Measurements from ENCODE around the gene DNAJC3.
"Not testable (repeated sequence)": the region's sequence is repeated elsewhere in the genome, so short reads cannot be mapped to it uniquely, and the experiment has no call there.

The DNAJC3 gene, protein sequence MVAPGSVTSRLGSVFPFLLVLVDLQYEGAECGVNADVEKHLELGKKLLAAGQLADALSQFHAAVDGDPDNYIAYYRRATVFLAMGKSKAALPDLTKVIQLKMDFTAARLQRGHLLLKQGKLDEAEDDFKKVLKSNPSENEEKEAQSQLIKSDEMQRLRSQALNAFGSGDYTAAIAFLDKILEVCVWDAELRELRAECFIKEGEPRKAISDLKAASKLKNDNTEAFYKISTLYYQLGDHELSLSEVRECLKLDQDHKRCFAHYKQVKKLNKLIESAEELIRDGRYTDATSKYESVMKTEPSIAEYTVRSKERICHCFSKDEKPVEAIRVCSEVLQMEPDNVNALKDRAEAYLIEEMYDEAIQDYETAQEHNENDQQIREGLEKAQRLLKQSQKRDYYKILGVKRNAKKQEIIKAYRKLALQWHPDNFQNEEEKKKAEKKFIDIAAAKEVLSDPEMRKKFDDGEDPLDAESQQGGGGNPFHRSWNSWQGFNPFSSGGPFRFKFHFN

DNA sequence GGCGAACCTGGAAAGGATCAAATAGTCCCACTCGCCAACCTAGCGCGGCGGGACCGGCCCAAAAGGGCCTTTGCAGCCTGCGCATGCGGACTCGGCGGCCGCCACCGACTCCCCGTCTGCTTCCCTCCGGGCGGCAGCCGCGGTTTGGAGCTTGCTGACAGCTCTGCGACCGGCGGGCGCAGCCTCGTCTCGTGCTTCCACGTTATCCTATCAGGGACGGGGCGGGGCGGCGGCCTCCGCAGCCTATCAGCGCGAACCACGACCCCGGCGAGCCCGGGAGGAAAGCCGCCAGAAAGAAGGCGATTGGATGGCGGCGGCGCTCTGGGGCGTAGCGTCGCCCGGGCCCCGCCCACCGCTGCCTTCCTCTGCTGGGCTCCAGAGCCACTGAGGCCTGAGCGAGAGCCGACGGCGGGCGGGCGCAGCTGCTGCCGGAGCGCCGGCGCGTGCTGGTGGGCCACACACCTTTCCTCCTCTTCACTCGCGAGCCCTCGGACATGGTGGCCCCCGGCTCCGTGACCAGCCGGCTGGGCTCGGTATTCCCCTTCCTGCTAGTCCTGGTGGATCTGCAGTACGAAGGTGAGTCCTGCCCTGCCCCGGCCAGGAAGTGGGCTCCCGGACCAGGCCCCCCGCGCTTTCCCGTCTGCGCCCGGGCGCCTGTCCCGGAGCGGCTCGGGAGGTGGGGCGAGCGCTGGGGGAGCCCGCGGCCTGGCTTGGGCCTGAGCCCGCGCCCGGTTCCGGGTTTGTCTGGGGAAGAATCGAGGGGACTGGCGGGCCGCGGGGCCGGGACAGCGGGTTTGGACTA lies at the start of gene DNAJC3:
Gene DNAJC3, plus strand, starts transcription at position 378 of the 802 bp plus-strand sequence. Its CDS starts 117 bp downstream, at position 495.
- peak; percentile 93 for DNase-seq

DNA sequence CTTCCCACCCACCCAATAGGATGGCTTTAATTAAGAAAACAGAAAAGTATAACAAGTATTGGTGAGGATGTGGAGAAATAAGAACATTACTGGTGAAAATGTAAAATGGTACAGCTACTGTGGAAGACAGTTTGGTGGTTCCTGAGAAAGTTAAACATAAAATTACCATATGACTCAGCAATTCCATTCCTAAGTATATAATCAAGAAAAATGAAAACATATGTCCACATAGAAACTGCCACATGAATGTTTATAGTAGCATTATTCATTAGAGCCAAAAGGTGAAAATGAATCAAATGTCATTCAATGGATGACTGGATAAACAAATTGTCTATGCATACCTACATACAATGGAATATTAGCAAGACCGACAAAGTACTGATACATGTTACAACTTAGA lies 49.3 kb upstream of the DNAJC3 start:
- no peak for DNase-seq

DNA sequence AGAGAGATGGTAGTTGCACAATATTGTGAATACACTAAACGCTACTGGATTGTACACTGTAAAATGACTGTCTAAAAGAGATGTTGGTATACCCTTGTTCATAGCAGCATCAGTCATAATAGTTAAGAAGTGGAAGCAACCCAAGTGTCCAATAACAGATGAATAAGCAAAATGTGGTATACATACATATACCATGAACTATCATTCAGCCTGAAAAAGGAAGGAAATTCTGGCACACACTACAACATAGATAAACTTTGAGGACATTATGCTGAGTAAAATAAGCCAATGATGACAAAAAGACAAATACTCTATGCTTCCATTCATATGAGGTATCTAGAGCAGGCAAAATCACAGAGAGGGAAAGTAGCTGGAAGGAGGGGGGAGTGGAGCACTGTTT lies 48.5 kb upstream of the DNAJC3 start:
- DNase-seq: no peak

DNA sequence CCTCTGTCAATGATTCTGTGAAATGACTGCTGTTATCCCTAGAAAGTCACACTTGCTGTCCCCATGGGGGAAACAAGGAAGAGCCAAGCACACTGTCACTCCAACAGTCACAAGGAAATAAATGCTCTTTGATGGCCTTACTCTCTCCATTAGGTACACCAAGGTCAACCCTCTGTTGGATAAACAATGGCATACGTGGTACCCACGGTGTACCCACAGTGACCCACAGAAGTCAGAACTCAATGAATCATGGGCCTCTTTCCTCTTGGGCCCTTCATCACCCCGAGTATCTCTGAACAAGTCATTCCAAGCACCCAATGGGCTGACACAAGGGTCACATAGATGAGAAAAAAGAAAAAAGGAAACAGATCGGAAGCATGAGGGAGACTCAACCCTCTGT lies 47.9 kb upstream of the DNAJC3 start:
- DNase-seq: no peak

DNA sequence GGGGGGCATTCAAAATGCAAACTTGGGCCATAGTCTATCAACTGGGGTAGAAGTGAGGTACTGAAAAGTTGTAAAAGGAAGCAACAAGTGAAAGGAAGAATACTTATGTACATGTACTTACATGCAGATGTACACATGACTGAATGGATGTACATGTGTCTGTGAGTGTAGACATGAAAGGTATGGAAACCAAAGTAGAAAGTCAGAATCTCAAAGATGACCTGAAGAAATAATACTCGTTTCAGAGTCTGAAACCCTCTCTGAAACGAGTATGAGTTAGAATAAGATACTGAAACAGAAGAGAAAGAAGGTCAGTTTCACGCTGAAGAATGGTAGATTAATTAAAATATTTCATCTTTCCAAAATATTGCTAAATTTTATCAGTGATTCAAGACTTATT lies 46.3 kb upstream of the DNAJC3 start:
- no peak for DNase-seq

DNA sequence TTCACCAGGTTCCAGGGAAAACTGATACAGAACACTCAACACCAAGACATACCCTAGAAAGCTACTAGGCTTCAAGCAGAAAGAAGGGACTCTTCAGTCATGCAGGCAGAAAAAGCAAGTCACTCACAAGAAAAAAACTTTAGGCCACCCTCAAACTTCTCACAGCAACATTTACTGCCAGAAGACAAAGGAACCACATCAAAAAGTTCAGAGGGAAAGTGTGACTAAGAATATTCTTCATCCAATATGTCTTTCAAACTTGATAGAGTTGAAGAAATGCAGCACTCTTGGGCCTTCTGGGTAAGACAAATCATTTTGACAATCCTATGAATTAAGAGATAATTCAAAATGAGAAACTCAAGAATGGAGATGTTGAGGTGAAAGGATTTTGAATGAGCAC lies 40.1 kb upstream of the DNAJC3 start:
- DNase-seq: no peak

DNA sequence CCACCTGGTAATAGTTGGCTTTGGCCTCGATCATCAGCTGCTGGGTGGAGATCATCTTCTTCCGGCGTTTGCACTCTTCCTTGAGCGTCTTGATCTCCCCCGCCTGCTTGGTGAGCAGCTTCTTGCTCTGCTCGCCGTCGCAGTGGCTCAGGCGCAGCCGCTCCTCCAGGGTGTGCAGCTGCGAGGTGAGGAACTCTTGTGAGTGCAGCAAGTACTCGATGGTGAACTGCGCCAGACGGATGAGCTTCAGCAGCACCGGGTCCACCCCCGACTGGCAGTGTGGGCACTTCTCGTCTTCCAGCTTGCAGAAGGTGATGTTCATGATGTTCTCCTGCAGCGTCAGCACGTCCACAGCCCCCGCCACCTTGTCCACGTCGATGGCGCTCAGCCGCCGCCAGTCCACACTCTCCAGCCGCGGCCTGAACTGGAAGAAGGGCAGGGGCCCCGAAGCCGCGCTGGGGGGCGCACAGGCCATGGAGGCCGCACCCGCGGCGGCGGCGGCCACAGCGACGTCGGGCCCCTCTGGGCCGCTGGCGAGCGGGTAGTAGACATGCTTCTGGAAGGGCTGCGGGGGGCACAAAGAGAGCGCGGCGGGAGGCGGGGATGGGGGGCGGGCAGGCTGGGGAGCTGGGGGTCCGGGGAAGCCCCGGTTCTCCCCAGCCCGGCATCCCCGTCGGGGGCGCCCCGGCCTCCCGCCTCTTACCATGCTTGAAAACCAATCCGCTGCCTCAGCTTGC lies 35.5 kb upstream of the DNAJC3 start:
- DNase-seq: peak; percentile 38

DNA sequence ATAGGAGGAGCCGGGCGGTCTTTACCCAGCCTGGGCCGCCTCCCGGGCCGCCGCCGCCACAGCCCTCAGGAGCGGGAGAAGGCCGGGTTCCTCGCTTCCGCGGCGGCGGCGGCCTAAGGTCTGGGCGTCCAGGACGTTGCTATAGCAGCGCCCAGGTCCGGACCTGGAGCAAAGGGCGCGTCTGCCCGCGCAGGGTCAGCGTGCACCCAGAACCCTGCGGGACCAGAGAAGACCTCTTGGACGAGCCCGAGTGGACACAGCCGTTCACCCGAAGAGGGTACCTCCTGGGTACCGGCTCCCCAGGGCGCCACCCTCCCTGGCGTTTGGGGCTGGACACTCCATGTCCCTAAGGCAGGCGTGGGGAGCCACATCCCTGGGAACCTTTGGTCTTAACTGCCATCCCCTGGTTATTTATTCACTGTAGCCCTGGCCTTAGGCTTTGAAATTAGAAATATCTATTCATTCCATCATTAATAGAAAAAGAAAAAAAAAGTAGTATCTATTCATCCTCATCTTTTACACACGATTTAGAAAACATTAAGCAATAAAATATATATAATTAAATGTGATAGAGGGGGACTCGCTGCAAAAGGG lies 34.8 kb upstream of the DNAJC3 start:
- peak; percentile 54 for DNase-seq

DNA sequence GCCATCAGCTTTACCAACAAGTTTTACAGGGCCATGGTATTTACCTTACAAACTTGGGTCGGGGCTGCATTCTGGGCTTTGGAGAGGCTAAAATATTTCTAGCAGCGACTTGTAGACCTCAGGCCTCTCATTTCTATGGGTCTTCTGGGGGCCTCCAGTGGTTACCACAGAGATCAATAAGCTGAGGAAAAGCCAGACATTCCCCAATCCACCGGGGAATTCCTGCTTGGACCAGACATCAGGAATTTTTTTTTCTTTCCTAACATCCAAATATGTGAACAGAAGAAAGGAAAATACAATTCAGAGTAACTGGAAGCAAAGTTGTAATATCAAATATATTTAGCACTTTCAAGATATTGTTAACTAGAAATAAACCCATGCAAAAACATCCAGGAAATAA lies 33.9 kb upstream of the DNAJC3 start:
- no peak for DNase-seq

DNA sequence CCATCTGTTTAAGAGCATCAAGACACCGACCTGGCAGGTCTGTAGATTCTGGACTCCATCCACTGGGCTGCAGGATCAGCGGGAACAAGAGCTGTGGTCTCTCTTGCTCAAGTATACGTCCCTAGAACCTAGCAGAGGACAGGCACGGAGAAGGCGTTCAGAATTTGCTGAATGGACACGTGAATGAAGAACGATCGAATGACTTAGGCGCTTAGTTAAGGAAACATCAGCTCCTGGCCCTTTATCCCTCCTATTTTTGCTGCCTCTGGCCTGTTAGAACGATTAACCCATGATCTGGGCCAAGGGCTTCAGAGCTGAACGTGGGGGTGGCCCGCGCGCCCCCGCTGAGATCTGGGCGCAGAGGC lies 33.4 kb upstream of the DNAJC3 start:
- peak; percentile 48 for DNase-seq

DNA sequence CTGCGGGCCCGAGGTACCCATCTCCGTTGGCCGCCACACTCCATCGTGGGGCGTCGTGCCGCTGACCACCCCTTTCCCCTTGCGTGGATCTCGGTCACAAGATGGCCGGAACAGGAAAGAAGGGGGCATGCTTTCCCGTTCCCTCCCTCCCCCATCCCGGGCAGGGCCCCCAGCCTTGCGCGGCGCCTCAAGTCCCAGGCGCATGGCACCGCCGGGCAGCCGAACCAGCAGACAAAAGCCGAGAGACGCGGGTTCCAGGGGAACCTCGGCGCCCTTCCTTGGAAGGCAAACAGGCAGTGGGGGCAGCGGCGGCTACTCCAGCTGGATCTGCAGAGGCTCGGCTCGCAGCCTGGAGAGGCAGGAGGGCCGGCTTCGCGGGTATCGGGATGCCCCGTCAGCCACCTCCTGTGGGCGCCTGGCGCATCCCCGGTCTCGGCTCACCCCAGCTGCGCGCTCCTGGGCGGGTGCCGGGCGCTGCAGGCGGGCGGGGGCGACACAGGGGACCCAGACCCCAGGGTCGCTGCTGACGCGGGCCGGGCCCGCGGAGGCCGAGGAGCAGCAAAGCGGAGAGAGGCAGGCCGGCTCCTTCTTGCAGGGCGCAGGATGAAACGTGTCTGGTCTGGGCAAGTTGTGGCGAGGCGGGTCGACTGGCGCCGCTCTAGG lies 32.9 kb upstream of the DNAJC3 start:
- DNase-seq: no peak

DNA sequence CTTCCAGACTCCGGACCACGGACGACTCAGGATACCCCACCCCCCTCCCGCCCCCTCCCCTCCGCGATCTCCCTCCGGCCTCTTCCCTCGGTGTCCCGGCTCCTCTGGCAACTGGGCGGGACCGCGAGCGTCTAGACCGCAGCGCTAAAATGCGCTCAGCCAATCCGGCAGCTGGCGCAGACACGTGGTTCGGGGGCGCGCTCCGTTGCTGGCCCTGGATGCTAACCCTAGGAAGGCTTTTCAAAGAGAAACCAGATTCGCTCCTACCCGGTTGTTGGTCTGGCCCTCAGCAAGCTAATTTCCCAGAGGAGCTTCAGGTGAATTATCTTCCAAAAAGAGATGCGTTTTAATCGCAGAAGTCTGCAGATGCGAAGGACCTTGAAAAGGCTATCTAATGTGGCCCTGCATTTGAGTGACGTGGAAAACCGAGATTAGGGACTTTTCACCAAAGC lies 32.3 kb upstream of the DNAJC3 start, which contains the start of gene DZIP1:
Gene DZIP1, minus strand, starts transcription at position 106 of the 452 bp plus-strand sequence. CDS start 2,677 bp downstream, outside the sequence.
- peak; percentile 77 for DNase-seq

DNA sequence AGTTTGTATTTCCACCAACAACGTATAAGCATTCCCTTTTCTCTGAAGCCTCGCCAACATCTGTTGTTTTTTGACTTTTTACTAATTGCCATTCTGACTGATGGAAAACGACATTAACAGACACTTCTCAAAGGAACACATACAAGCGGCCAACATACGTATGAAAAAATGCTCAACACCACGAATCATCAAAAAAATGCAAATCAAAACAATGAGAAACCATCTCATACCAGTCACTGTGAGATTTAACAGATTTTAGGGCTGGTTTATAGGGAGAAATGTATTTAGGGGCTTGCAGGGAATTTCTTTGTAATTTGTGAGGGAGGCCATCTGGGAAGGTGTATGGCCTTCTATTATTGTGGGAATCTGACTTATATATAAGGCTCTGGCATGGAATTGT lies 29.6 kb upstream of the DNAJC3 start:
- no peak for DNase-seq

DNA sequence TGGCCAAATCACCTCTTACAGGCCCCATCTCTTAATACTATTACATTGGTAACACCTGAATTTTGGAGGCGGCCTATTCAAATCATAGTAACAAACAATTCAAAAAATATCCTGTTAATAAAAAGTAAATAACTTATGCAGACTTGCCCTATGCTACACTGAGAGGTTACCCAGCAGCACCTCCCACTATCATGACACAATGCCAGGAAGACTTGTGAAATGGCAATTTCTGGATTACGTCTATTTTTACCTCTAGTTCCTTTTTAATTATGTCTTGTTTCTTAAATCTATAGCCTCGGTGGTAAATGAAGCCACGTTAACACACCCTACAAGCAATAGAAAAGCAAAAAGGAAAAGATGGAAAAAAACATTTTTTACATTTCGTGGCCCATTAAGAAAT lies 26.2 kb upstream of the DNAJC3 start:
- no peak for DNase-seq

DNA sequence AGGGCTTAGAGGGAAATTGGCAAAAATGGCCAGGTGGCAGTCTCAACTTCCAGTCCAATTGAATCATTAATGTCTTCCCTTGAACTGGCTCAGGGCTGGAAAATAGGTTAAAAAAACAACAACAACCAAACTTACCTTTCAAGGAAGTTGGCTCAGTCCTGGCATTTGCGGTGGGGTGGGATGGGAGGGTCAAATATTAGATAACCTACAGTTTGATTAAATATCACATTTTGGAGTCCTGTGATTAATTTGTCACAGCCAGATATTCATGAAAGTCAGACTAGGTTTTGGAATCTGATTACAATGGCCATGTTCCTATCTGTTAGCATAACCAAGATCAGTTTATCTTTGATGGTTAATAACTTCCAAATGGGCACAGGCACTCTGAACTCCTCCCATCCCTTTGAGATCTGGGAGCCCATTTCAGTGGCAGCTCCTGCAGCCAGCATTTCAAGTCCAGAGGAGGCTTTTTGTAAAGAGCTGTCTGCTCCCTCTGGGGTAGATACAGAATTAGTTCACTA lies 24.6 kb upstream of the DNAJC3 start:
- no peak for DNase-seq

DNA sequence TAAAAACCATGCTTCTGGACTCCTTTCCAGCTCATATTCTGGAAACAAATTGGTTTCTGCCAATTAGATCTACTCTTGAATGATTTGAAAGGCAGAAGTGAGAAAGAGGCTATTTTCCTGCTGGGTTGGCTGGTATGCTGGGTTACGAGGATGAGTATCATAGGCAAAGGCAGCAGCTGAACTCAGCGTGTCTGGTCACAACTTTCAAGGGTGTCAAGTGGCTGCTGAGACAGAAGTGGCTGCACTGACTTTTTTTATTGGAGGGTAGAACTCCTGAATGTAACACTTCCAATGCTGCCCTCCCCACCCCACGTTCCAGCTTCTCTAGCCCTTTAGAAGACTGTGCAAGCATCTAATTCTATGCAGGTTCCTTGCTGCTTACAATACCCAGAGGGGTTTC lies 24.1 kb upstream of the DNAJC3 start:
- peak; percentile 23 for DNase-seq

DNA sequence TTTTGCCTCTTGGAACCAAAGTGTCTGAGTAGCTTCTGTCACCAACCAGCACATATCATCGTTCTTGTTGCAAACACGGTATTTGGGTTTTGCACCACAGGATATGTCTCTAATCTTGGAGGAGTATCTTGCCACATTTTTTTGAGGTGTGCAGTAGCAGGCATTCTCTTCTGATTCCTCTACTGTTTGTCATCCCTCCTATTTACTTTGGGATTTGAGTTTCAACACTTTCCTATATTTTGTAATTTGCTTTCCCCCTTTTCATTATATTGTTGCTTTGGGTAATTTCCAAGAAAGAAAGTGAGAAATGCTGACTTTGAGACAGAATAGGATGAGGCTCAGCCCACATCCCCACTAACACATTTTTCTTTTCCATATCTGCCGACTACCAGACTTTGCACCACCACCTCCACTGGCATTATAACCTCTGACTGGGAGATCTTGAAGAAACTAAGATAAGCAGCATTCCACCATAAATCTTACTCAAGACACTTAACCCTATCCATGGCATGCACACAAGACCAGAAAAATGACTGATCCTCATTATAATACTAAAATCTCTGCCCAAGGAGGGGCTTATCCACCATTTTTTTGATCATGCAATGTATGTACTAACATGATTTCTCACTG lies 20.4 kb upstream of the DNAJC3 start:
- DNase-seq: no peak

DNA sequence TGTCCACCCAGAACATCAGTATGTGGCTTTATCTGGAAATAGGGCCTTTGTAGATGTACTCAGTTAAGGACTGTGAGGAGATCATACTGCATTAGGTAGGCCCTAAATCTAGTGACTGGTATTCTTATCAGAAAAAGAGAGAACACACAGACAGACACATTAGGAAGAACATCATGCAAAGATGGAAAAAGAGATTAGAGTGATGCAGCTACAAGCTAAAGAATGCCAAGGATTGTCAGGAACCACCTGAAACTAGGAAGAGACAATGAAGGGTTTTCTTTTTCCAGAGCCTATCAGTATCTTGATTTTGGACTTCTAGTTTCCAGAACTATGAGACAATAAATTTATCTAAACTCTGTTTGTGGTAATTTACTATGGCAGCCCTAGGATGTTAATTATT lies 17.4 kb upstream of the DNAJC3 start:
- DNase-seq: no peak

DNA sequence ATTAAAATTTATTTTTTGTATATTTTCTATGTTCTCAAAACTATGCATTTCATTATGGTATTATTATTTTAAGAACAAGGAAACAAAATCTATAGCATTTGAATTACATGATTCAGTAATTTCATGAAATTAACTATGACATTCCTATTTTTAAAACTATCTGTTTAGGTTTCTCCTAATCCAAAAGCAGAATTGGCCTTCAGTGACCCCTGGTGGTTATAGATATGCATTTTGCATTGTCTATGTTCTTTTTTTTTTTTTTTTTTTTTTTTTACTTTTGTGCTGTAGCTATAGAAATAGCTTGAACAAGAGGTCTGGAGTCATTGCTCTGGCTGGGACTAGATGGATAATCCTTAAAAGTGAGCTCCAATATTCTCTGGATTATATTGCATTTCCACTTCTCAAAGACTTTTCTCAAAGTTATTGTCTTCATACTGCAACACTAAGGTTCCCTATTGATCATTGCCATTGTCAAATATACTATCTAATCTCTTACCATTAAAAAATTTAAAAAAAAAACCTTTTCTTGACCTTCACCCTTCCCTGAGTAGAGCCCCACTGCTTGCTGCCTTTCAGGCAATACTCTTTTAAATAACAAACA lies 15.9 kb upstream of the DNAJC3 start:
- DNase-seq: peak; percentile 31

DNA sequence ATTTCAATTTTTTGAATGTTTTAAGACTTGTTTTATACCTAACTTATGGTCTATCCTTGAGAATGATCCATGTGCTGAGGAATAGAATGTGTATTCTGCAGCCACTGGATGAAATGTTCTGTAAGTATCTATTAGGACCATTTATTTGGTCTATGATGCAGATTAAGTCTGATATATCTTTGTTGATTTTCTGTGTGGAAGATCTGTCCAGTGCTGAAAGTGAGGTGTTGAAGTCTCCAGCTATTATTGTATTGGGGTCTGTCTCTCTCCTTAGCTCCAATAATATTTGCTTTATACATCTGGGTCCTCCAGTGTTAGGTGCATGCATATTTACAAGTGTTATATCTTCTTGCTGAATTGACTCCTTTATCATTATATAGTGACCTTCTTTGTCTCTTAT lies 9.7 kb upstream of the DNAJC3 start:
- not testable (repeated sequence) for DNase-seq

DNA sequence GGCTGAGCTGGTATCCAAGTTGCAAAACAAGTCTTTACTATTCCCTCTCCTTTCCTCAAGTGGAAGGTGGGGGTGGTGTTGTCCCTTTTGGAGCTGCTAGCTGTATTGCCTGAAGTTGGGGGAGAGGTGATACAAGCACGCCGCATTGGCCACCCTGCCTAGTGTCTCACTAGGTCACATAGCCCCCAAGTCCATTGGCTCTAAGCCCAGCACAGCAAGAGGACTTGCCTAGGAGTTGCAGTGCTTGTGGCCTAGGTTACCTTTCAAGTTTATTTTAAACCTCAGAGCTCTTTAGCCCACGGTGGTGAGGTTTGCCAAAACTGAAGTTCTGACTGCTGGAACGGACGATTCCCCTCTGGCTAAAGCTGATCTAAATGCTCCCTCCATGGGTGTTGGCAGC lies 5.3 kb upstream of the DNAJC3 start:
- no peak for DNase-seq

Measured in NCI-H510A treated with DMSO at 0.1 percent for 48 hours (cell line).